Loucy (cell line): ENCODE results near the gene ZNF185.

Experiments used
- H2AFZ ChIP-seq: fragments of 200-600 bp; sonication (generic); 2 replicates; pipeline ENCODE4 v1.6.0; 2016; ENCODE audit warnings: antibody characterized with exemption, mild to moderate bottlenecking, low read length, moderate library complexity
- H3F3A ChIP-seq: fragments of 200-600 bp; 2 replicates; pipeline ENCODE4 v1.6.0; 2016; ENCODE audit warnings: antibody characterized with exemption, low read depth, mild to moderate bottlenecking
- H3K27me3 ChIP-seq: fragments of 200-600 bp; sonication (generic); 2 replicates; pipeline ENCODE4 v1.6.1; 2014; ENCODE audit warnings: low read length, mild to moderate bottlenecking; ENCODE audit not compliant: insufficient read depth, poor library complexity, severe bottlenecking
- H3K36me3 ChIP-seq: fragments of 200-600 bp; sonication (generic); 2 replicates; pipeline ENCODE4 v1.6.1; 2016; ENCODE audit warnings: low read length; ENCODE audit not compliant: insufficient read depth
- H3K4me1 ChIP-seq: fragments of 200-600 bp; sonication (generic); 2 replicates; pipeline ENCODE4 v1.5.1; 2014; ENCODE audit warnings: low read length, mild to moderate bottlenecking; ENCODE audit not compliant: insufficient read depth, poor library complexity, severe bottlenecking
- H3K4me2 ChIP-seq: fragments of 200-600 bp; sonication (generic); 2 replicates; pipeline ENCODE4 v1.6.0; 2014; ENCODE audit warnings: antibody characterized with exemption, low read length, low read depth, mild to moderate bottlenecking; ENCODE audit not compliant: poor library complexity, severe bottlenecking
- H3K4me3 ChIP-seq: fragments of 200-600 bp; sonication (generic); 2 replicates; pipeline ENCODE4 v1.5.1; 2014; ENCODE audit warnings: low read length, mild to moderate bottlenecking, mixed read lengths; ENCODE audit not compliant: poor library complexity, severe bottlenecking
- H3K79me2 ChIP-seq: fragments of 200-600 bp; sonication (generic); 2 replicates; pipeline ENCODE4 v1.6.1; 2014; ENCODE audit warnings: low read length; ENCODE audit not compliant: insufficient read depth
- H3K9ac ChIP-seq: fragments of 200-600 bp; sonication (generic); 2 replicates; pipeline ENCODE4 v1.6.0; 2014; ENCODE audit warnings: mild to moderate bottlenecking, low read depth, low read length, moderate library complexity; ENCODE audit not compliant: poor library complexity, severe bottlenecking
- H3K9me2 ChIP-seq: fragments of 200-600 bp; sonication (generic); replicated peaks from 2 replicates; pipeline ENCODE4 v1.6.1; 2016; ENCODE audit warnings: low read depth, low read length, mixed read lengths
- H3K9me3 ChIP-seq: fragments of 200-600 bp; sonication (generic); 2 replicates; pipeline ENCODE4 v1.6.1; 2014; ENCODE audit warnings: mild to moderate bottlenecking, antibody characterized with exemption, low read length, low read depth; ENCODE audit not compliant: insufficient read depth
- H4K20me1 ChIP-seq: fragments of 200-600 bp; sonication (generic); 2 replicates; pipeline ENCODE4 v1.6.0; 2014; ENCODE audit warnings: antibody characterized with exemption, low read length, mild to moderate bottlenecking; ENCODE audit not compliant: insufficient read depth, poor library complexity, severe bottlenecking
- EZH2phosphoT487 ChIP-seq: fragments of 200-600 bp; IDR thresholded peaks from 2 replicates; pipeline ENCODE4 v1.6.1; 2018; ENCODE audit warnings: antibody characterized with exemption, mild to moderate bottlenecking, moderate library complexity, borderline replicate concordance
- TF ChIP-seq, protein P1 (sequence below): fragments of 200-600 bp; sonication (generic); conservative IDR thresholded peaks from 2 replicates; pipeline ENCODE4 v1.5.1; 2014; ENCODE audit warnings: mild to moderate bottlenecking, antibody characterized with exemption, low read length

Gene ZNF185

DNA sequence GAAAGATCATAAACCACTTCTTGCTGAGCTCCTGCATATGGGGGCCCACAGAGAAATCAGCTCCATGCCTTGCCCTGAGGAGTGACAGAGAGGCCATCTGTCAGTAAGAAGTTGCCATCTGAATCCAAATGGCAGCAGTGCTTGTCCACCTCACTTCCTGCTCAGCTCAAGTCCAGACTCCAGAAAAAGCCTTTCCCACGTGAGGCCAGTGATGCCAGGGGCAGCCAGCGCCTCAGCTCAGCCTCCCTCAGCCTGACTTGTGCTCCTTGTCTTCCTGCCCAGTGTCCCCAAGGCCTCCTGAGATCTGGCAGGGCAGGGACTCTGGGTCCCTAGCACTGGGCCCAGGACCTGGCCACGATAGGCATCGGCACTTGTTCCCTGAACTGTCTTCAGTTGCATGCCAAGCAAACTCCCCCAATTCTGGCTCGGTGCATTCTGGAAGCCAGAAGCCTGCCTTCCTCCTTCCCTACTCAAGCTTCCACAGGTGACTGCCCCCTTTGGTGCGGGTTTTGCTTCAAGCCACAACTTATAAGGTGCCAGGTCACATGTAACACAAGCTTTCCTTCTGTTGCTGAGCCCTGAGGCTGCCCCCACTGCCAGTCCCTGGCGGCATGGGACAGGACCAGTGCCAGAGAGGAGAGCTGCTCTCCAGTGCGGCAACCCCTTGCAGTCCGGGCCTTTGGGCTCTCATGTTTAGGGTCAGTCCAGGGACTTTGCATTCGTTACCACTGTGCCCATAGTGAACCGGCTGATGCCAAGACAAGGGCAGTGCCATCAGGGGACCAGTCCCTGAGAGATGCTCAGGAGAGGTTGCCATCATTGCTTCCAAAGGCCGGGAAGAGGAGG lies 2.2 kb downstream of the ZNF185 start:
- no peaks in the 10 kb centered on the region for H3K4me1 ChIP-seq
- no peak overlapping the region for H2AFZ ChIP-seq
- H3K4me3 ChIP-seq, result no peak overlapping the region
- H3K79me2 ChIP-seq, result no peaks in the 10 kb centered on the region
- H3K9me3 ChIP-seq, result no peaks in the 10 kb centered on the region
- no peak overlapping the region for H3K4me2 ChIP-seq
- no peaks in the 10 kb centered on the region for H3K27me3 ChIP-seq
- no peak overlapping the region for H3K9ac ChIP-seq
- no peaks in the 10 kb centered on the region for H3K9me2 ChIP-seq
- H4K20me1 ChIP-seq, result no peaks in the 10 kb centered on the region
- no peaks in the 10 kb centered on the region for H3F3A ChIP-seq
- no peaks in the 10 kb centered on the region for H3K36me3 ChIP-seq
- TF ChIP-seq, protein P1, sequence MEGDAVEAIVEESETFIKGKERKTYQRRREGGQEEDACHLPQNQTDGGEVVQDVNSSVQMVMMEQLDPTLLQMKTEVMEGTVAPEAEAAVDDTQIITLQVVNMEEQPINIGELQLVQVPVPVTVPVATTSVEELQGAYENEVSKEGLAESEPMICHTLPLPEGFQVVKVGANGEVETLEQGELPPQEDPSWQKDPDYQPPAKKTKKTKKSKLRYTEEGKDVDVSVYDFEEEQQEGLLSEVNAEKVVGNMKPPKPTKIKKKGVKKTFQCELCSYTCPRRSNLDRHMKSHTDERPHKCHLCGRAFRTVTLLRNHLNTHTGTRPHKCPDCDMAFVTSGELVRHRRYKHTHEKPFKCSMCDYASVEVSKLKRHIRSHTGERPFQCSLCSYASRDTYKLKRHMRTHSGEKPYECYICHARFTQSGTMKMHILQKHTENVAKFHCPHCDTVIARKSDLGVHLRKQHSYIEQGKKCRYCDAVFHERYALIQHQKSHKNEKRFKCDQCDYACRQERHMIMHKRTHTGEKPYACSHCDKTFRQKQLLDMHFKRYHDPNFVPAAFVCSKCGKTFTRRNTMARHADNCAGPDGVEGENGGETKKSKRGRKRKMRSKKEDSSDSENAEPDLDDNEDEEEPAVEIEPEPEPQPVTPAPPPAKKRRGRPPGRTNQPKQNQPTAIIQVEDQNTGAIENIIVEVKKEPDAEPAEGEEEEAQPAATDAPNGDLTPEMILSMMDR, result no peak
- TF ChIP-seq EZH2phosphoT487, result no peak

DNA sequence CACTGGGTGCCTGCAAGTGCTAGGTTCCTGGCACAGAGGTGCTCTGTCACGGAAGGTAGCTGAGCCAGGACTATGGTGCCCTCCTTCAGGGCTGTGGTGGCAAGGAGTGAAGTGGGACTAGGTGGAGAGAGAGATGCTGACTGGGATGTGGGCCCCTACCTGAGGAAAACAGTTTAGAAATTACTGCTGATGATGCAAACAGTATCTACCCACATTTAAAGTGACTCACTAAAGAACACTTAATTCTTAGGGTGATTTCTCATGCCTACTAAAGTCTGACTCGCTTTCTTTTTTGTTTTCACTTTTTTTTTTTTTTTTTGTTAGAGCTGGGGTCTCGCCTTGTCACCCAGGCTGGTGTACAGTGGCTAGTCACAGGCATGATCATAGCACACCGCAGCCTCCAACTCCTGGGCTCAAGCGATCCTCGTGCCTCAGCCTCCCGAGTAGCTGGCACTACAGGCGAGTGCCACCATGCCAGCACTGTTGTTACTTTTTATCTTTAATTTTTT lies 3.1 kb downstream of the ZNF185 start:
- Histone ChIP-seq H3K9me3 (no peaks in the 10 kb centered on the region), H4K20me1 (no peaks in the 10 kb centered on the region), H3K4me1 (no peaks in the 10 kb centered on the region), H3K27me3 (no peaks in the 10 kb centered on the region), H3K36me3 (no peaks in the 10 kb centered on the region), H3K9ac (no peak overlapping the region), H3K79me2 (no peaks in the 10 kb centered on the region), H3K9me2 (no peaks in the 10 kb centered on the region), H3K4me3 (no peak overlapping the region), H2AFZ (no peak overlapping the region), H3F3A (no peaks in the 10 kb centered on the region), H3K4me2 (no peak overlapping the region)
- no peak for TF ChIP-seq EZH2phosphoT487
- TF ChIP-seq, protein P1, result no peak

DNA sequence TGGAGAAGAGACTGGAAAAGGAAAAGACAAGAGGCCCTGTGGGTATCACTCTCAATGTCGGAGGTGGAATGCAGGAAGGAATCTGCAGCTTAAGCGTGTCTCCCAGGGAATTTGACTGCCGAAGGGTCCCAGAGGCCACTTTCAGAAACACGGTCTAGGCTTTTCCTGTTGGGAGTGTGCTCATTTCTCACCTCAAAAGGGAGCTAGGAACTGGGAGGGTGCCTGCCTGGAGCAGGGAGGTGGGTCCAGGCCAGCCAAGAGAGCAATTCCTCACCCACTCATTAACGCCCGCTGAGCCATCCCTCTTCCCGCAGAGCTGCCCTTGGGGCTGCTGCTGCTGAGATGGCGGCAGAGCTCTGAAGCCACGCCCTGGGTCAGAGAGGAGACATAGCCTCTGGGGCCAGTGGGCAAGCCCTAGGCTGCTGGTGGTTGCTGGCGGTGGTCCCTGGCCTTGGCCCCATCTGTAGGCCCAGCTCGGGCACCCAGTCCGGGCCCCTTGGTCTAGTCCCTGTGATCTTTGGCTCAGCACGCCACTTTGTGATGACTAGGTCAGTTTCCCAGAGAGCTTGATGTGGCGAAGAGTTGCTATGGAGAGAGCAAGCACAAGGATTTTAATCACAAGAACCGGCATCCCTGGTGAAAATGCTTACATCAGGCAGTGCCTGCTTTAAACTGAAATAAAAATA lies 4.1 kb downstream of the ZNF185 start:
- Histone ChIP-seq H2AFZ (no peak overlapping the region), H3K9me2 (no peaks in the 10 kb centered on the region), H3K9ac (no peak overlapping the region), H3K9me3 (no peaks in the 10 kb centered on the region), H3K4me2 (no peak overlapping the region), H3K79me2 (no peaks in the 10 kb centered on the region), H3F3A (no peaks in the 10 kb centered on the region), H3K4me3 (no peak overlapping the region), H3K4me1 (no peaks in the 10 kb centered on the region), H3K36me3 (no peaks in the 10 kb centered on the region), H3K27me3 (no peaks in the 10 kb centered on the region), H4K20me1 (no peaks in the 10 kb centered on the region)
- TF ChIP-seq, protein P1, result no peak
- no peak for TF ChIP-seq EZH2phosphoT487
